Amniotic stem cell (primary cell): Measurements from ENCODE around the gene SRPK2.
"Not testable (repeated sequence)": the region's sequence is repeated elsewhere in the genome, so short reads cannot be mapped to it uniquely, and the experiment has no call there.

Experiments used
- DNase-seq: peaks from one replicate; lab custom pipeline; 2025; lab: John Stamatoyannopoulos, UW

Gene SRPK2

GRCh38 chr7:105267244-105267643, 121.5 kb downstream of the SRPK2 start:
- DNase-seq: no peak

- DNase-seq: no peak
Measured at GRCh38 chr7:105264707-105265106, 124.0 kb downstream of the SRPK2 start.

- no peak for DNase-seq
Measured at GRCh38 chr7:105261689-105262088, 127.0 kb downstream of the SRPK2 start.

GRCh38 chr7:105260201-105260871, 128.4 kb downstream of the SRPK2 start:
- not testable (repeated sequence) for DNase-seq

DNA sequence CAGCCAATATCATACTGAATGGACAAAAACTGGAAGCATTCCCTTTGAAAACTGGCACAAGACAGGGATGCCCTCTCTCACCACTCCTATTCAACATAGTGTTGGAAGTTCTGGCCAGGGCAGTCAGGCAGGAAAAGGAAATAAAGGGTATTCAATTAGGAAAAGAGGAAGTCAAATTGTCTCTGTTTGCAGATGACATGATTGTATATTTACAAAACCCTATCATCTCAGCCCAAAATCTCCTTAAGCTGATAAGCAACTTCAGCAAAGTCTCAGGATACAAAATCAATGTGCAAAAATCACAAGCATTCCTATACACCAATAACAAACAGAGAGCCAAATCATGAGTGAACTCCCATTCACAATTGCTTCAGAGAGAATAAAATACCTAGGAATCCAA, 129.8 kb downstream of the SRPK2 start:
- not testable (repeated sequence) for DNase-seq

- no peak for DNase-seq
Measured at GRCh38 chr7:105257338-105257737, 131.4 kb downstream of the SRPK2 start.

DNA sequence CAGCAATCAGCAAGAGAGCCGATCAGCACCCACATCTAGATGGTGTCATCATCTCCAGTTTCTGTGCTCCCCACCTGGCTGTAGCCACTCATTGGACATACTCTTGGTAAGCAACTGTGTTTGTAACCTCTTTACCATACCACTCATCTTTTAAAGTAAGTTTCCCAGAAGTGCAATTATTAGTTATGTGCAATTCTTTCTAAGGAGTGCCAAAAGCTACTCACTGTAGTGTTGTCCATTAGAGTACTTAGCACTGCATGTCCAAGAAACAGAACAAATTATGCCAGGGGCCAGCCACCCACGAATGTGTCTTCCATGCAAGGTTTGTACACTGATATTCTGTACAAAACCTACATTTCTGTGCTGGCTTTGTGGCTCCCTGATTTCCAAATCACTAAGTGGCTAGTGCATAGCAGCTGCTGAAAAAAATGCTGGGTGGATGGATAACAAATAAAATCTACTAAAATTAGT, 131.9 kb downstream of the SRPK2 start:
- no peak for DNase-seq

- DNase-seq: no peak
Measured at GRCh38 chr7:105250706-105251105, 138.0 kb downstream of the SRPK2 start.

- DNase-seq: no peak
Measured at GRCh38 chr7:105250239-105250638, 138.5 kb downstream of the SRPK2 start.

DNA sequence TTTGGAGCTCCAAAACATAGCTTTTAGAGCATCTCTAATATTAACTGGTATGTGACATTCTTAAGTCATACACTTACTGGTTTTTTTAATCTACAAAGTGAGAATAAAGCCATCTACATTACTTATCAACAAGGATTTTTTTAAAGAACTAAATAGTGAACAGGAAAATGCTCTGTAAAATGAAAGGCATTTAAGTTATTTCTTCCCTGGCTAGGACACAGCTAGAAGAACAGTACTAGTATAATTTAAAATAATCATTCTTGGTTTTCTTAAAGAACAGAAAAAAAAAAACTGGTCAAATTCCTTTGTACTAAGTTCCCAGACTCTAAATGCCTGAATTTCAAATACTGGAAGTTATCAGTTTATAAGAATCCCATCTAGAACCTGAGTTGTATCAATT, 139.5 kb downstream of the SRPK2 start:
- DNase-seq: no peak

- DNase-seq: no peak
Measured at GRCh38 chr7:105246679-105247078, 142.0 kb downstream of the SRPK2 start.

DNA sequence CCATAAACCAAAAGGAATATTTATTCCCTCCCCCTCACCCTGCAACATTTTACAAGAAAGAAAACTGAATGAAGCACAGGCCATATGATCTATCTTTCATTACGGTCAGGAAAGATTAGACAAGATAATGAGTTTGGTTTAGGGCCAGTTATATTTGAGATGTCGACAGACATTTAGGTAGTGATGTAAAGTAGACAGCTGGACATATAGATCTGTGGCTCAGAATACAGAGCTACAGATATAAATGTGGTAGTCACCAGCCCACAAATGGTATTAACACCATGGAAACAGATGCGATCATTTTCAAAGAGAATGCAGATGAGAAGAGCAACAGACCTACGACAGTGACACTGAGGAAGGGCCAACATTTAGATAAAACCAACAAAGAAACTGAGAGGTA, 142.5 kb downstream of the SRPK2 start:
- no peak for DNase-seq

DNA sequence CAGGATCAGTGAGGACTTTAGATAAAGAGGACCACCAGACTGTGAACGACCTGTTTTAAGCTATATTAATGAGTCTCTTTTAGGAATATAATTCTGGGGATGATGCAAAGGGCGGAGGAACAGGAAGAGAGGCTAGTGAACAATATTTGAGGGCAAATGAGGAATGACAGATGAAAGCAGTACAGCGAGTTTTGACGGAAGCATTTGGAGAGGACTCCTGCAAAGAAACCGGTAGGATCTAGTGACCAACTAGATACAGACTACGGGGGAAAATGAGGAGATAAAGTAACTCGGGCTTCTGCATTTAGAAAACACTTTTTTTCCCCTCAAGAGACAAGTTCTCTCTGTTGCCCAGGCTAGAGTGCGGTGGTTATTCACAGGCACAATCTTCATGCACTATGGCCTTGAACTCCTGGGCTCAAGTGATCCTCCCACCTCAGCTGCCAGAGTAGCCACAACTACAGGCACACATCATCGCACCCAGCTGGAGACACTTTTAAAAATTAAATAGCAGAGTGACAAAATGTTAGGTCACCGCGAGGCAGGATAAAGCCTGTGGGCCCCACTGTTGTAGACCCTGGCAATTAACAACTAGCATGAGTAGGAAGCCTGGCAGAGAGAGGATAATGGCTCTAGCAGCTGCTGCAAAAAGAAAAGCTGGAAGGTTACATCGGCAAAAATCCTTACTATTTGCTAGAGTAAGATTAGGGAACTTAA, 143.2 kb downstream of the SRPK2 start:
- no peak for DNase-seq

GRCh38 chr7:105244594-105244993, 144.1 kb downstream of the SRPK2 start:
- DNase-seq: no peak

DNA sequence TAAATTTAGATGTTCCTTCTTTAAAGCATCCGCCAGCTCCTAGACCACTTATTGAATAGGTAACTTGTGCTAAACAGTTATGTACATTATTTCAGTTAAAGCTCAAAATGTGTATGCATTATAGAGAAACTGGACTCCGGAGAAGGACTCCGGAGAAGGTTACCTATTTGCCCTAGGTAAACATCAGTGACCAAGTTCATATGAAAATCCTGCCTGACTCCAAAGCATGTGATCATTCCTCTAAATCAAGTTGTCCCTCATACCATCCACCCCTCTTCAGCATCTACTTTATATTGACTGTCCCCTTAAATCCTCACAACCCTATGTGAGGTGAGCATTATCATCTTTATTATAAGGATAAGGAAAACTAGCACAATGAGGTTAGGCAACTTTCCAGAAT, 147.5 kb downstream of the SRPK2 start:
- DNase-seq: no peak

- no peak for DNase-seq
Measured at GRCh38 chr7:105238198-105238765, 150.4 kb downstream of the SRPK2 start.

DNA sequence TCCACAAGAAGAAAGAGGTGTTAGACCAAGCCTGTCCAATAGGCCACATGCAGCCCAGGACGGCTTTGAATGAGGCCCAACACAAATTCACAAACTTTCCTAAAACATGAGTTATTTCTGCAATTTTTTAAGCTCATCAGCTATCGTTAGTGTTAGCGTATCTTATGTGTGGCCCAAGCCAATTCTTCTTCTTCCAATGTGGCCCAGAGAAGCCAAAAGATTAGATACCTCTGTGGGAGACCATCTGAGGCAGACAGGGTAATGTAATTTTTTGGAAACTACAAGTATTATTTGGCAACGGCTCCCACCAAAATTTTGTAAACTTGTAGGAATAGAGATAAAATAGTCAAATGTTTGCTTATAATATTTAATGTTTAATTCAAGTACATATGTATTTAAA, 153.8 kb downstream of the SRPK2 start:
- DNase-seq: no peak

- DNase-seq: not testable (repeated sequence)
Measured at GRCh38 chr7:105232829-105233291, 155.9 kb downstream of the SRPK2 start.

DNA sequence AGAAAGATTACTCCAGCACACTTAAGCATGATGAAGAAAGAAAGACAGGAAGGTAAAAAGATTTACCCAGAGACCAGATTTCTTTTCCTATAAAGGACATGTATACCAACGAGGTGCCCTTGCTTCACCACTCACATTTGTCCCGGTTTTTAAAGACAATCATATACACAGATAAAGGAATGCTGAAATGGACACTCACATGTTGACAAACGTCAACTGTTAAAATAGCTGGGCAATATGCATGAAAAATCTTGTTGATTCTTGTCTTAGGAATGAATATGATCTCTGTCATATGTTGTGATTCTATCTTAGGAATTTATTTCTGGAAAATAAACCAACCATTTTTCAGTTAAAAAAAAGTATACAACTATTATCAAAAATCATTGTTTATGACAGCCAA, 158.2 kb downstream of the SRPK2 start:
- no peak for DNase-seq

GRCh38 chr7:105229641-105230040, 159.1 kb downstream of the SRPK2 start:
- no peak for DNase-seq

DNA sequence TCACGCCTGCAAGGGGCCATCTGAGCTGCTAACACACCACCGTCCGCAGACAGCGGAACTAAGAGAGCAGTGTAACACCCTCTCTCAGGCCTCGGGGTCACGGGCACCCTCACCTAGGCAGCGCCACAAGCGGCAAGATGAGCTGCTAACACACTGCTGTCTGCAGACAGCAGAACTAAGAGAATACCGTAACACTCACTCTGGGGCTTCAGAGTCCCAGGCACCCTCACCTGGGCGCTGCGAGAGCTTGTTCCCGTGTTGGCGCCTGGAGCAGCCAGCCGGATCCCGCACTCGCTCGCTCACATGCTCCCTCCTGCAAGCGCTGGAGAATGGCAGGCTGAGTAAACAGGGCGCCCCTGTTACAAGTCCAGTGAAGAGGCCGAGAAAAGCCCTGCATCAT, 160.2 kb downstream of the SRPK2 start:
- no peak for DNase-seq

GRCh38 chr7:105227391-105227790, 161.3 kb downstream of the SRPK2 start:
- DNase-seq: no peak
